Spinal cord (tissue), 10 donors: Measurements from ENCODE around the gene PRKRA. TPM values are rescaled to one million over a fixed set of nuclear protein-coding genes. Genes with fewer than 3 reads are reported as not detected.
A peak's percentile ranks its signal among the peaks of the same experiment; 100 is the strongest.

Source experiments
- DNase-seq, 6 donors: peaks; one replicate each; pipeline versions ENCODE4 v3.0.0 to v3.0.0-alpha.2; 2013 to 2015; ENCODE audit warnings: low spot score in 6 of 6, low read depth in 4 of 6
- H3K27ac ChIP-seq: one replicate; pipeline ENCODE4 v1.5.1; 2013; ENCODE audit warnings: low read depth, low read length, control low read depth
- H3K27me3 ChIP-seq: one replicate; pipeline ENCODE4 v1.6.1; 2013; ENCODE audit warnings: low read length; ENCODE audit not compliant: control insufficient read depth, insufficient read depth
- H3K36me3 ChIP-seq: one replicate; pipeline ENCODE4 v1.6.1; 2013; ENCODE audit warnings: low read length; ENCODE audit not compliant: control insufficient read depth, insufficient read depth
- H3K4me1 ChIP-seq: one replicate; pipeline ENCODE4 v1.6.1; 2013; ENCODE audit warnings: low read length; ENCODE audit not compliant: control insufficient read depth, insufficient read depth
- H3K4me3 ChIP-seq: one replicate; pipeline ENCODE4 v1.5.1; 2013; ENCODE audit warnings: low read depth, low read length, control low read depth
- H3K9me3 ChIP-seq: one replicate; pipeline ENCODE4 v1.6.1; 2013; ENCODE audit warnings: low read length; ENCODE audit not compliant: control insufficient read depth, insufficient read depth
- WGBS: methylation state at CpG from one replicate; pipeline ENCODE4 v1.1.5; 2013; ENCODE audit warnings: missing lambda C conversion rate; ENCODE audit not compliant: insufficient coverage; 5-methylcytosine and 5-hydroxymethylcytosine counted together
- polyA plus RNA-seq, 2 donors: library from polyadenylated mRNA; unstranded; fragments of 120-200 nt; gene quantifications; one replicate each; pipeline ENCODE4 v1.2.1, GENCODE V29; 2013; ENCODE audit not compliant: insufficient read length in 2 of 2
- total RNA-seq, 2 donors: library from RNA; depleted of rRNA in 1 of 2; stranded (reverse); fragments of 120-200 nt in 1 of 2; fragments of >200 nt in 1 of 2; gene quantifications; one replicate each; pipeline versions ENCODE4 v1.2.3 to v1.2.4, GENCODE V29; 2013 to 2014
- donor health status: healthy.

Gene PRKRA
- total and polyA plus RNA-seq, 4 donors: 72.3 to 92.7 (median 84.2) TPM

DNA sequence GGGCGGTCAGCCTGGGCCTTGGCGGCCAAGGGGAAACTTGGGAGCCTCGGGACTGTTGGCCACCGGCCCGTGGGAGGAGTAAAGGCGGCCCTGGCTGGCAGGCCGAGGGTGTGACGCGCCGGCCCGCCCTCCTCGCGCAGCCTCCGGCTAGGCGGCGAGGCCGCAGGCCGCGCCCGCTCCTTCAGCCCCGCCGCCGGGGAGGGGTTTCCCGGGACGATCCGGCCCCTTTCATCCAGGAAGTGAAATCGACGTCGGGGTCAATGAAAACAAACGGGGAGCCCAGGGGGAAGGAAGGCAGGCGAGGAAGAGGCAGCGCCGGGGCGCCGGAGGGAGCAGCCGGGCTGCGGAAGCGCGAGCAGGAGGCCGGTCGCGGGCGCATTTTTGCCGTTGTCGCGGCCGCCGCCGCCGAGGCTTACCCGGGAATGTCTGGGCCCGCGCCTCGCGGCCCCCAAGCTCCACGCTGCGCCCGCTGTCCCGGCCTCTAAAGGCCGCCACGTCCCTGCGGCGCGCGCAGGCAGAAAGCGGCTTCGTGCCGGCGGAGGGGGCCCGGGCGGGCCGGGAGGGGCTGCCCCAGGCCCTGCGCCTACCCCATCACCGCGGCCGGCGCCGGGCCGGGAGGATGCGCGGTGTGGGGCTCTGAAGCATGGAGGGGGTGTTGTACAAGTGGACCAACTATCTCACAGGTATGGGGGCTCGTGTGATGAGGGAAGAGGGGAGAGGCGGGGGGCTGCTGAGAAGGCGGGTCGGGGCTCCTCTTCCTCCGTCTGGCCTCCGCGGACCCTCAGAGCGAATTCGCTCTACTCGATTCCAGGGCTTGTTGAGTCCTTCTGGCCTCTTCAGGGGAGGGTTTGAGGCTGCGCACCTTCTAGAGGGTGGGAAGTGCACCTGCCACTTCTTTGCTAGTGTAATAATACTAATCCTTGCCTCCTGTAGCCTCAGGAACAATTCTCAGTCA is 29.5 kb upstream of the PRKRA start, which contains the start of gene PLEKHA3:
TSS of gene PLEKHA3 (plus strand) at position 231 of the 955 bp plus-strand sequence. CDS start at position 644, 413 bp downstream.
- peak in 5 of 6 donors; percentile 77 to 97 (median 89) for DNase-seq
- H3K9me3 ChIP-seq: no peaks in the 10 kb centered on the region
- peaks cover 8% of the 10 kb centered on the region for H3K4me1 ChIP-seq
- no peaks in the 10 kb centered on the region for H3K36me3 ChIP-seq
- WGBS: under 1% methylated on average over 76 of the region's 92 CpGs
- H3K4me3 ChIP-seq: peak within 1 kb of the TSS; percentile 91
- no peaks in the 10 kb centered on the region for H3K27me3 ChIP-seq
- H3K27ac ChIP-seq: peak within 1 kb of the TSS; percentile 99

DNA sequence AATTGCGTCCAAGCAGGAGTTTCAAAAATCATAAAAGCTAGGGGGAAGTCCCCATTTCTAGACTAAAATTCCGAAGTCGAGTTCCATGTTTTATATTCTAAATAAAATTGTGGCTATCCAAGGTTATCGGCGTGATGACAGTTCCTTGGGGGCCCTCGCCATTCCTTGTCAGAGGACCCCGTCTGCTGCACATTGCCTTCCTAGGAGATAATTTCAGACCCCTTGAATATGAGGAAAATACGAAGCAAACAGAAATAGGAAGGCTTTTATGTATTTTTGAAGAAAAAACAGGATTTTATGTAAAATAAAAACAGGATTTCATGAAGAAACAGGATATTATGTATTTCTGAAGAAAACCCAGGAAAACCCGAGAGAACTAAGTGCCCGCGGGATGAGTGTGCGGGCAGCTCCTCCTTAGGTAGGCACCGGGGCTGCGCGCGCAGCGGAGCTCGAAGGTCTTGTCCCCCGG is 28.8 kb upstream of the PRKRA start:
- DNase-seq: no peak
- H3K4me1 ChIP-seq: peaks cover 8% of the 10 kb centered on the region
- H3K27me3 ChIP-seq: no peaks in the 10 kb centered on the region
- H3K9me3 ChIP-seq: no peaks in the 10 kb centered on the region
- peak overlapping the region; percentile 91 for H3K4me3 ChIP-seq
- H3K36me3 ChIP-seq: no peaks in the 10 kb centered on the region
- 12% methylated on average over 14 of the region's 19 CpGs for WGBS
- peak overlapping the region; percentile 99 for H3K27ac ChIP-seq

DNA sequence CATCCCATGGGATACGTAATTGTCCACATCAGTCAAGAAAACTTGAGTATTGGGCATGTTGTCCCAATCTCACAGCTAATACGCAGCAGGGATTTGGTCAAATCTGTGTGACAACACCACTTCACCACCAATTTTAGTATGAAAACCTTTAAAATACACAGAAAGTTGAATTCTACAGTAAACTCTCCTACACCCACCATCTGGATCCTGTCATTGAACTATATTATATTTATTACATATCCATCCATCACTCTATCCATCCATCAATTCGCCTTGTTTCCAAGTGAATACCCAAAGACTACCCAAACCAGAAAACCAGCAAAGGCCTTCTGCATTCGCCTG is 28.3 kb upstream of the PRKRA start:
- Histone ChIP-seq H3K27me3 (no peaks in the 10 kb centered on the region), H3K4me1 (peaks cover 8% of the 10 kb centered on the region), H3K36me3 (no peaks in the 10 kb centered on the region), H3K27ac (peak overlapping the region; percentile 99), H3K4me3 (peak overlapping the region; percentile 91), H3K9me3 (no peaks in the 10 kb centered on the region)
- WGBS: 36% methylated on average over 2 of the region's 4 CpGs
- DNase-seq: no peak

DNA sequence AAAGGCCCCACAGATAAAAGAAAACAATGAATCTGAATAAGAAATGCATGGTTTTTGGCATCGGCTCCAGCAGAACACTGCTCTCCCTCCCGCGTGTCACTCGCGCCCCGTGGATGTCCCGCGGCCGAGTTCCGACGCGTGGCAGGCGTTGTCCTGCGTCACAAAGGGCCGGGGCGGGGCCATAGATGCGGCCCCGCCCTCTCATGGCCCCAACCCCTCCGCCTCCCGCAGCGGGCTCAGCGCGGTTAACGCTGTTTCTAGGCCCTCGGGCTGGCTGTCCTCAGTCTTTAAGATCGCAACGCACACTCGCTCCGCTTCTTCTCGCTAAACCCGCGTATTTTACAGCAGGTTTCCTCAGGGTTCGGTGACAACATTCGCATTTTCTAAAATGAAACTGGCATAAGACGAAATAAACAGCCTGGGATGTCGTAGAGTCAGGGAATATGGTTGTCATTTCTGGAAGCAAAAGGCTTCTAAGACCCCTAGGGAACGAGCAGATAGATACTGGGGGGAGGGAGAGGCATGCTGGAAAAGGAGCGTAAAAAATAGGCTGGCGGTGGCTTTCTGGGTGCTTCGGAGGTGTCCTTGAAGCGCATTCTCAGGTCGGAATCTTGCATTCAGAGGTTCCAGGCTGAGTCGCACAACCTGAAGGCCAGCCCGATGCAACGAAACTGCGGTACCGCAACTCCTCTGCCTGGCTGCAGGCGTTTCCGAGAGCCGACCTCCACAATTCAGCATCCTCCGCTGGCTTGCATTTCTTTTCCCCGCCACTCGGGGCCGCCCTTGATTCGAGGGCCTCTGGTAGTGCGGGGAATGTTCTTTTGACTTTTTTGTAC is 27.7 kb upstream of the PRKRA start, which contains the start of gene FKBP7:
TSS of gene FKBP7 (minus strand) at position 162 of the 836 bp plus-strand sequence. CDS start at position 61, 101 bp downstream.
- peaks cover 8% of the 10 kb centered on the region for H3K4me1 ChIP-seq
- WGBS: under 1% methylated on average over 47 of the region's 56 CpGs
- peak; percentile 83 to 97 (median 90) for DNase-seq

DNA sequence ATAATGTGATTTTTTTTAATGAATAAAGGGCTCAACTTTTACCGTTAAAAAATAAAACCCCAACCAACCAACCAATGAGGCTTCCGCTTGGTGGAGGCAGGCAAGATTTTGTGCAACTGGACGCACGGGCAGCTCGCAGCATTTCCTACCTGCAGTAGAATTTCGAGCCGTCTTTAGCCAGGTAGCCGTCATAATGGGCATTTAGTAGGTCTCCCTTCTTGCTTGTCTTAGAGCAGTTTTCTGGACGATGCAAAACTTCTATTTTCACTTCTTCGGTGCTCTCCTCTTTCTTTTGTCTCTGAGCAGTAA is 27.1 kb upstream of the PRKRA start:
- peak overlapping the region; percentile 91 for H3K4me3 ChIP-seq
- no peaks in the 10 kb centered on the region for H3K36me3 ChIP-seq
- H3K9me3 ChIP-seq: no peaks in the 10 kb centered on the region
- DNase-seq: no peak
- peak overlapping the region; percentile 99 for H3K27ac ChIP-seq
- H3K4me1 ChIP-seq: peaks cover 8% of the 10 kb centered on the region
- WGBS: 5% methylated on average over 7 of the region's 10 CpGs
- H3K27me3 ChIP-seq: no peaks in the 10 kb centered on the region

More for the DNA sequence above, 27.7 kb upstream of the PRKRA start, which contains the start of gene FKBP7:
- H3K4me3 ChIP-seq: peak within 1 kb of the TSS; percentile 91
- H3K36me3 ChIP-seq: no peaks in the 10 kb centered on the region
- no peaks in the 10 kb centered on the region for H3K9me3 ChIP-seq
- no peaks in the 10 kb centered on the region for H3K27me3 ChIP-seq
- H3K27ac ChIP-seq: peak within 1 kb of the TSS; percentile 99

DNA sequence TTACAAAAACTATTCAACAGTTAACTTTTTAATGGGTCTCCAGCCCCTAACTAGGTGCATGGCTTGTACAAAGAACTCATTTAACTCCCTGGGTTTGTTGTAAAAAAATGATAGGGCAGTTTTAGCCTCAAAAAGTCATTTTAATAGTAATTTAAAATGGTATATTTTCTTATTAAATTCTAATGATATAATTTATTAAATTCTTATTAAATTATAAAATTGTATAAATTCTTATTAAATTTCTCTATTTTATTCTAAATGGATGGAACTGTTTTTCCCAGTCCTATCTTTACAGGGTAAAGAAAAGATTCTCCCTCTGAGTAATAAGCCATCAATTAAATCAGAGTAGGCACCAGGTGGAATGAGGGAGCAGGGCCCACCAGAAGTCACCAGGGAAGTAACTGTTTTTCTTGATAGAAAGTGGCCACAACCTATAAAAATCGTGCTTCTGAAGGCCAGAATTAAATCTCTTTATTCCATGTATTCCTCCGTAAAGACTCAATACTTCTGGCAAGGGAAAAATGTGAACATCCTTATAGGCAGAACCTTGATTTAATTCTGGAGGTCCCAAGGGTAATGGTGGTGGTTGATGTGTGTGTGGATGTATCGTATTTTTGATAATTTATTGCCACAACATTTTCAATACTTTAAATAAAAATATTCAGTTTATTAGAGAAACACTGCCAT is 26.6 kb upstream of the PRKRA start:
- no peaks in the 10 kb centered on the region for H3K36me3 ChIP-seq
- H3K27ac ChIP-seq: peak overlapping the region; percentile 99
- peak overlapping the region; percentile 91 for H3K4me3 ChIP-seq
- DNase-seq: peak in 1 of 6 donors; percentile 6
- H3K4me1 ChIP-seq: peaks cover 8% of the 10 kb centered on the region
- no CpG with 5 or more reads among the region's 3 CpGs for WGBS
- H3K27me3 ChIP-seq: no peaks in the 10 kb centered on the region
- no peaks in the 10 kb centered on the region for H3K9me3 ChIP-seq

DNA sequence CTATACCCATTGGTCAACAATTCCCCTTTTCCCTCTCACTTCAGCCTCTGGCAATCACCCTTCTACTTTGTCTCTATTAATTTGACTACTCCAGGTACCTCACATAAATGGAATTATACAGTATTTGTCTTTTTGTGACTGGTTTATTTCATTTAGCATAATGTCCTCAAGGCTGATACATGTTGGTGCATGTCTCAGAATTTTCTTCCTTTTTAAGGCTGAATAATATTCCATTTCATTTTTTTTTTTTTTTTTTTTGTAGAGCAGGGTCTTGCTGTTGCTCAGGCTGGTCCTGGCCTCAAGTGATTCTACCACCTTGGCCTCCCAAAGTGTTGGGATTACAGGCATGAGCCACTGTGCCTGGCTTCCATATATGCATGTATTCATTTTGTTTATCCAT is 25.5 kb upstream of the PRKRA start:
- peaks cover 8% of the 10 kb centered on the region for H3K4me1 ChIP-seq
- no peak overlapping the region for H3K27ac ChIP-seq
- DNase-seq: no peak
- no peaks in the 10 kb centered on the region for H3K36me3 ChIP-seq
- no peaks in the 10 kb centered on the region for H3K27me3 ChIP-seq
- H3K9me3 ChIP-seq: no peaks in the 10 kb centered on the region
- H3K4me3 ChIP-seq: no peak overlapping the region

DNA sequence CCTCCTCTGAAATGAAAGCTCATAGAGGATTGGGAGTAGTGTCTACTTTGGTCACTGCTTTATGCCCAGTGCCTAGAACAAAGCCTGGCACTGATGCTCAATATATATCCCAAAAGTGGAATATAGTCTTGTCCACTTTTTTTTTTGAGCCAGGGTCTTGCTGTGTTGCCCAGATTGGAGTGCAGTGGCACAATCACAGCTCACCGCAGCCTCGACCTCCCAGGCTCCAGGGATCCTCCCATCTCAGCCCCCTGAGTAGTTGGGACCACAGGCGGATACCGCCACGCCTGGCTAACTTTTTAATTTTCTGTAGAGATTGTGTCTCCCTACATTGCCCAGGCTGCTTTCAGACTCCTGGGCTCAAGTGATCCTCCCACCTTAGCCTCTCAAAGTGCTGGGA is 23.6 kb upstream of the PRKRA start:
- 93% methylated on average over 2 of the region's 5 CpGs for WGBS
- H3K4me1 ChIP-seq: peaks cover 3% of the 10 kb centered on the region
- DNase-seq: no peak
- no peaks in the 10 kb centered on the region for H3K9me3 ChIP-seq
- H3K36me3 ChIP-seq: no peaks in the 10 kb centered on the region
- no peaks in the 10 kb centered on the region for H3K27me3 ChIP-seq
- H3K27ac ChIP-seq: no peak overlapping the region
- no peak overlapping the region for H3K4me3 ChIP-seq

DNA sequence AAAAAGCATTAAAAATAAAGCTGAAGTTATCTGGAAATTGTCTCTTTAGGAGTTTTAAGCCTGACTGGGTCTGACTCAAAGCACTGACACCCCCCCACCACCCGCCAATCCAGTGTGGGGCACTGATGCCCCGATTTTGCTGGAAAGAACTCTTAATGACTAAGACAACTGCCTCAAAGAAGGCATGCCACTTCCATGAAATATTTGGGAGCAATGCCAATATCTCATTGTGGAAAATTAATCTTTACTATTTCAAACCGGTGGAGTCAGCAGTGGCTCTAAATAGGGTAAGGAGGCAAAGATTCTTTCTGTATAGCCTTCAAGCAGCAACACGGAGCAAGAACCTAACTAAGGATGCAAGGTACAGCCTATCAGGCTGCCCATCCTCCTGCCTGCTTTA is 23.0 kb upstream of the PRKRA start:
- Histone ChIP-seq H3K27me3 (no peaks in the 10 kb centered on the region), H3K4me1 (peaks cover 2% of the 10 kb centered on the region), H3K9me3 (no peaks in the 10 kb centered on the region), H3K36me3 (no peaks in the 10 kb centered on the region), H3K27ac (no peak overlapping the region), H3K4me3 (no peak overlapping the region)
- WGBS: 70% methylated on average over 2 of the region's 4 CpGs
- peak in 1 of 6 donors; percentile 6 for DNase-seq
